HEK293 (cell line): ENCODE measurements around the gene GNMT.

Experiments used
- CTCF ChIA-PET: fragments of 350-600 bp; formaldehyde crosslinking; extraction: SDS; loops from one replicate; lab custom pipeline; 2021; ENCODE audit warnings: antibody characterized with exemption; lab: Yijun Ruan, JAX
- POLR2A ChIA-PET: fragments of 300-600 bp; formaldehyde crosslinking; extraction: SDS; loops from one replicate; lab custom pipeline; 2020; ENCODE audit warnings: antibody characterized with exemption, inconsistent platforms; lab: Yijun Ruan, JAX
- H3K27ac ChIP-seq: fragments of 200-500 bp; sonication (Bioruptor generic); 2 replicates; pipeline ENCODE4 v1.5.1; 2014; ENCODE audit warnings: low read depth, low read length, control low read depth, inconsistent platforms; ENCODE audit errors: extremely low read depth
- H3K36me3 ChIP-seq, 2 experiments: fragments of 200-500 bp in 1 of 2; sonication (Bioruptor generic) in 1 of 2; 1 replicate in 1 of 2; 2 replicates in 1 of 2; pipeline ENCODE4 v1.5.1; 2014 to 2017; ENCODE audit warnings: inconsistent platforms in 2 of 2, low read length in 2 of 2; ENCODE audit not compliant: control insufficient read depth in 2 of 2, insufficient read depth in 1 of 2
- H3K4me1 ChIP-seq: fragments of 200-500 bp; sonication (Bioruptor generic); 2 replicates; pipeline ENCODE4 v1.5.1; 2014; ENCODE audit warnings: mild to moderate bottlenecking, low read length, inconsistent platforms; ENCODE audit not compliant: control insufficient read depth, insufficient read depth
- H3K4me3 ChIP-seq: 2 replicates; pipeline ENCODE4 v1.5.1; 2011; ENCODE audit warnings: low read depth, mild to moderate bottlenecking, control low read depth, low read length, moderate library complexity
- H3K9me3 ChIP-seq: fragments of 200-500 bp; sonication (Bioruptor generic); 2 replicates; pipeline ENCODE4 v1.5.1; 2014; ENCODE audit warnings: low read depth, low read length, inconsistent platforms; ENCODE audit not compliant: control insufficient read depth, insufficient read depth
- FEZF1 ChIP-seq: fragments of 450-650 bp; formaldehyde crosslinking; IDR thresholded peaks from 2 replicates; pipeline ENCODE4 v1.5.1; 2016; ENCODE audit warnings: missing biosample characterization, missing genetic modification characterization
- HOXA7 ChIP-seq: sonication (generic); formaldehyde crosslinking; IDR thresholded peaks from 2 replicates; pipeline ENCODE4 v1.8.1; 2022; ENCODE audit warnings: missing genetic modification reagents, borderline replicate concordance
- MZF1 ChIP-seq: fragments of 450-650 bp; formaldehyde crosslinking; IDR thresholded peaks from 2 replicates; pipeline ENCODE4 v1.5.1; 2017; ENCODE audit warnings: missing biosample characterization, missing genetic modification characterization, borderline replicate concordance
- ZBTB48 ChIP-seq: fragments of 450-650 bp; formaldehyde crosslinking; IDR thresholded peaks from 2 replicates; pipeline ENCODE4 v1.5.1; 2016; ENCODE audit warnings: missing biosample characterization, missing genetic modification characterization
- ZFP3 ChIP-seq: fragments of 450-650 bp; formaldehyde crosslinking; IDR thresholded peaks from 2 replicates; pipeline ENCODE4 v1.5.1; 2016; ENCODE audit warnings: low read depth, missing biosample characterization, missing genetic modification characterization
- ZNF146 ChIP-seq: fragments of 450-650 bp; formaldehyde crosslinking; IDR thresholded peaks from 2 replicates; pipeline ENCODE4 v1.5.1; 2016; ENCODE audit warnings: missing biosample characterization, missing genetic modification characterization
- ZNF311 ChIP-seq: fragments of 450-650 bp; formaldehyde crosslinking; IDR thresholded peaks from 2 replicates; pipeline ENCODE4 v1.5.1; 2017; ENCODE audit warnings: missing biosample characterization, missing genetic modification characterization, borderline replicate concordance
- ZNF341 ChIP-seq: fragments of 450-650 bp; formaldehyde crosslinking; IDR thresholded peaks from 2 replicates; pipeline ENCODE4; 2016; ENCODE audit warnings: low read depth, missing biosample characterization, missing genetic modification characterization
- ZNF394 ChIP-seq: fragments of 450-650 bp; formaldehyde crosslinking; IDR thresholded peaks from 2 replicates; pipeline ENCODE4 v1.5.1; 2016; ENCODE audit warnings: missing biosample characterization, missing genetic modification characterization, mild to moderate bottlenecking, moderate library complexity, borderline replicate concordance
- ZNF514 ChIP-seq: fragments of 450-650 bp; formaldehyde crosslinking; IDR thresholded peaks from 2 replicates; pipeline ENCODE4 v1.5.1; 2016; ENCODE audit warnings: missing biosample characterization, missing genetic modification characterization
- ZNF777 ChIP-seq: fragments of 450-650 bp; formaldehyde crosslinking; IDR thresholded peaks from 2 replicates; pipeline ENCODE4 v1.5.1; 2017; ENCODE audit warnings: missing biosample characterization, missing genetic modification characterization, borderline replicate concordance
- ZSCAN30 ChIP-seq: fragments of 450-650 bp; IDR thresholded peaks from 2 replicates; pipeline ENCODE4 v1.5.1; 2018; ENCODE audit warnings: missing biosample characterization, mild to moderate bottlenecking, missing genetic modification characterization, moderate library complexity
- TF ChIP-seq, protein P1 (sequence below): fragments of 450-650 bp; formaldehyde crosslinking; IDR thresholded peaks from 2 replicates; pipeline ENCODE4 v1.5.1; 2016; ENCODE audit warnings: missing biosample characterization, missing genetic modification characterization
- TF ChIP-seq, protein P2 (sequence below): fragments of 450-650 bp; formaldehyde crosslinking; IDR thresholded peaks from 2 replicates; pipeline ENCODE4 v1.5.1; 2016; ENCODE audit warnings: missing biosample characterization, missing genetic modification characterization
- TF ChIP-seq, protein P3 (sequence below): fragments of 450-650 bp; IDR thresholded peaks from 2 replicates; pipeline ENCODE4 v1.5.1; 2018; ENCODE audit warnings: missing biosample characterization, mild to moderate bottlenecking, missing genetic modification characterization
- TF ChIP-seq, protein P4 (sequence below): fragments of 450-650 bp; formaldehyde crosslinking; IDR thresholded peaks from 2 replicates; pipeline ENCODE4 v1.5.1; 2016; ENCODE audit warnings: missing biosample characterization, missing genetic modification characterization
- TF ChIP-seq, protein P5 (sequence below): fragments of 450-650 bp; formaldehyde crosslinking; IDR thresholded peaks from 2 replicates; pipeline ENCODE4 v1.5.1; 2016; ENCODE audit warnings: missing biosample characterization, missing genetic modification characterization
- TF ChIP-seq, protein P6 (sequence below): fragments of 450-650 bp; formaldehyde crosslinking; IDR thresholded peaks from 2 replicates; pipeline ENCODE4 v1.5.1; 2016; ENCODE audit warnings: missing biosample characterization, missing genetic modification characterization

GNMT gene

DNA sequence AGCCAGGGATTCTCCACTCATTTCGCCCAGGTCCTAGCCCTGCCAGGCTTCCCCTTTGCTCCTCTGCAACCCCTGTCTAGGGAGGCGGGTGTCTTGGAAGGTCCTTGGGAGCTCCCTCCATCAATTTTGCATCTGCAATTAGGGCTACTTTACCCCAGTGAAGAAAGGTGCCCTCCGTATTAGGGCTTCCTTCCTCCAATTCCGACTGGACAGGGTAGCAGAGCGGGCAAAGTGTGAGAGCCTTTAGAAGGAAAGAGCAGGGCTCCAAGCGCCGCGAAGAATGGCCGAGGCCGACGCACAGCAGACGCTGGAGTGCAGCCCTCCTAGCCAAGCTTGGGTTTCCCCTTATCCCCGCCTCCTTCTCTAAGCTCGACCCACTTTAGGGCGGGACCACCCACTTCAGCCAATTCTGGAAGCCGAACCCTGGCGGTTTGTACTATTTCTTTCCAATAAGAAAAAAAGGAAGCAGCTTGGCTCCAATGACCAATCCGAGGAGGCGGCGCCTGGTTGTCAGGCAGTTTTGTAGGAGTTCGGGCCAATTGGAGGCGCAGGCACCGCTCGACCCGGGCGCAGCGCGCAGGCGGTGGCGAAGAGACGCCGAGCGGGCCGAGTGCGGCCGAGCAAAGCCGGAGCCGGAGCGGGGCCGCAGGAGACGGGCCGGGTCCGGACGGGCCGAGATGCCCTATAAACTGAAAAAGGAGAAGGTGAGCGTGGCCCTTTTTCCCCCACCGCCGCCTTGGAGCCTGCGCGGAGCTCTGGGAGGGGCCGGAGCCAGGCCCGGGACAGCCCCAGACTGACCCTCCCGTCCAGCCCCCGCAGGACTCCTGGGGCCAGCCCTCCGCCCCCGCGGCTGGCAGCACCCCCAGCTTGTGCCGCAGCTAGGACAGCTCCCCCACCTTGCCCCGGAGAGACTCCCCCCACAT is 23.7 kb downstream of the GNMT start, which contains the start of gene PPP2R5D (continued):
- TF ChIP-seq ZNF146 (tag by site-specific recombination) = no peak
- TF ChIP-seq, protein P1, sequence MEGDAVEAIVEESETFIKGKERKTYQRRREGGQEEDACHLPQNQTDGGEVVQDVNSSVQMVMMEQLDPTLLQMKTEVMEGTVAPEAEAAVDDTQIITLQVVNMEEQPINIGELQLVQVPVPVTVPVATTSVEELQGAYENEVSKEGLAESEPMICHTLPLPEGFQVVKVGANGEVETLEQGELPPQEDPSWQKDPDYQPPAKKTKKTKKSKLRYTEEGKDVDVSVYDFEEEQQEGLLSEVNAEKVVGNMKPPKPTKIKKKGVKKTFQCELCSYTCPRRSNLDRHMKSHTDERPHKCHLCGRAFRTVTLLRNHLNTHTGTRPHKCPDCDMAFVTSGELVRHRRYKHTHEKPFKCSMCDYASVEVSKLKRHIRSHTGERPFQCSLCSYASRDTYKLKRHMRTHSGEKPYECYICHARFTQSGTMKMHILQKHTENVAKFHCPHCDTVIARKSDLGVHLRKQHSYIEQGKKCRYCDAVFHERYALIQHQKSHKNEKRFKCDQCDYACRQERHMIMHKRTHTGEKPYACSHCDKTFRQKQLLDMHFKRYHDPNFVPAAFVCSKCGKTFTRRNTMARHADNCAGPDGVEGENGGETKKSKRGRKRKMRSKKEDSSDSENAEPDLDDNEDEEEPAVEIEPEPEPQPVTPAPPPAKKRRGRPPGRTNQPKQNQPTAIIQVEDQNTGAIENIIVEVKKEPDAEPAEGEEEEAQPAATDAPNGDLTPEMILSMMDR = no peak
- TF ChIP-seq, protein P2, sequence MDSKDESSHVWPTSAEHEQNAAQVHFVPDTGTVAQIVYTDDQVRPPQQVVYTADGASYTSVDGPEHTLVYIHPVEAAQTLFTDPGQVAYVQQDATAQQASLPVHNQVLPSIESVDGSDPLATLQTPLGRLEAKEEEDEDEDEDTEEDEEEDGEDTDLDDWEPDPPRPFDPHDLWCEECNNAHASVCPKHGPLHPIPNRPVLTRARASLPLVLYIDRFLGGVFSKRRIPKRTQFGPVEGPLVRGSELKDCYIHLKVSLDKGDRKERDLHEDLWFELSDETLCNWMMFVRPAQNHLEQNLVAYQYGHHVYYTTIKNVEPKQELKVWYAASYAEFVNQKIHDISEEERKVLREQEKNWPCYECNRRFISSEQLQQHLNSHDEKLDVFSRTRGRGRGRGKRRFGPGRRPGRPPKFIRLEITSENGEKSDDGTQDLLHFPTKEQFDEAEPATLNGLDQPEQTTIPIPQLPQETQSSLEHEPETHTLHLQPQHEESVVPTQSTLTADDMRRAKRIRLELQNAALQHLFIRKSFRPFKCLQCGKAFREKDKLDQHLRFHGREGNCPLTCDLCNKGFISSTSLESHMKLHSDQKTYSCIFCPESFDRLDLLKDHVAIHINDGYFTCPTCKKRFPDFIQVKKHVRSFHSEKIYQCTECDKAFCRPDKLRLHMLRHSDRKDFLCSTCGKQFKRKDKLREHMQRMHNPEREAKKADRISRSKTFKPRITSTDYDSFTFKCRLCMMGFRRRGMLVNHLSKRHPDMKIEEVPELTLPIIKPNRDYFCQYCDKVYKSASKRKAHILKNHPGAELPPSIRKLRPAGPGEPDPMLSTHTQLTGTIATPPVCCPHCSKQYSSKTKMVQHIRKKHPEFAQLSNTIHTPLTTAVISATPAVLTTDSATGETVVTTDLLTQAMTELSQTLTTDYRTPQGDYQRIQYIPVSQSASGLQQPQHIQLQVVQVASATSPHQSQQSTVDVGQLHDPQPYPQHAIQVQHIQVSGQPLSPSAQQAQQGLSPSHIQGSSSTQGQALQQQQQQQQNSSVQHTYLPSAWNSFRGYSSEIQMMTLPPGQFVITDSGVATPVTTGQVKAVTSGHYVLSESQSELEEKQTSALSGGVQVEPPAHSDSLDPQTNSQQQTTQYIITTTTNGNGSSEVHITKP = peak; percentile 58; the same call in 1 of the 2 replicates

DNA sequence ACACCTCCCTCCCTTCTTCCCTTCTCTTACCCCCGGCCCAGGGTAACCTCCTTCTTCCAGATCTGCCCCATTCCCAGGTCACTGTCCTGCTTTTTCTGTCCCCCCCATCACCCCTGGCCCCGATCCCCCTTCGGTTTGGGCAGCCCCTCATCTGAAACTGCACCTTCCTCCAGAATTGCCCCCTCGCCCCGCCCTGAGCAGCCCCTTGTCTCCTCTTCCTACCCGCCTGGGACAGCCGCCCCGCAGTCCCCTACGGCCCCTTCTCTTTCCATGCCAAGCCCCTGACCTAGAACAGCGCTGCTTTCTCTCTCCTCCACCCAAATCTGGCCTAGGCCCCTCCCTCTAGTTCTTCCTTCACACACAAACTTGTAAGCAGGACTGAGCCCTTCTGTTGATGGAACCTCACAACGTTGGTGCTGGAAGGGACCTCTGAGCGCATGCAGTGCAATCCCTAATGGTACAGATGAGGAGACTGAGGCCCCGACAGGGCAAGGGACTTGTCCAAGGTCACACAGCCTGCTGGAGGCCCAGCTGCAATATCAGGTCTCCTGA is 24.4 kb downstream of the GNMT start:
- CTCF ChIA-PET = interaction anchor here (0.7 to 1.5 kb wide), 5 partner anchors 11 to 1280 kb away, joined by 3 to 5 read pairs (median 3); no protein-coding TSS in a partner anchor
- Histone ChIP-seq H3K4me3 (peak overlapping the region; percentile 83), H3K4me1 (no peaks in the 10 kb centered on the region), H3K27ac (peak overlapping the region; percentile 53; the same call in 1 of the 2 replicates), H3K9me3 (no peaks in the 10 kb centered on the region), H3K36me3 (peaks cover 0 to 35% of the 10 kb centered on the region in 2 experiments; a peak in 2 of 3 replicates)
- TF ChIP-seq ZNF777 (no peak), ZNF341 (tag by site-specific recombination) (0 out of 2 replicates have a peak, but pooled peaks have one; percentile 27), FEZF1 (tag by site-specific recombination) (no peak), HOXA7 (CRISPR knock-in tag) (no peak), ZNF311 (no peak), ZSCAN30 (tag by site-specific recombination) (0 out of 2 replicates have a peak, but pooled peaks have one; percentile 32), MZF1 (no peak), ZNF394 (no peak), ZNF514 (tag by site-specific recombination) (no peak), ZBTB48 (tag by site-specific recombination) (peak; percentile 7; the same call in 1 of the 2 replicates), ZFP3 (no peak)
- TF ChIP-seq, protein P3, sequence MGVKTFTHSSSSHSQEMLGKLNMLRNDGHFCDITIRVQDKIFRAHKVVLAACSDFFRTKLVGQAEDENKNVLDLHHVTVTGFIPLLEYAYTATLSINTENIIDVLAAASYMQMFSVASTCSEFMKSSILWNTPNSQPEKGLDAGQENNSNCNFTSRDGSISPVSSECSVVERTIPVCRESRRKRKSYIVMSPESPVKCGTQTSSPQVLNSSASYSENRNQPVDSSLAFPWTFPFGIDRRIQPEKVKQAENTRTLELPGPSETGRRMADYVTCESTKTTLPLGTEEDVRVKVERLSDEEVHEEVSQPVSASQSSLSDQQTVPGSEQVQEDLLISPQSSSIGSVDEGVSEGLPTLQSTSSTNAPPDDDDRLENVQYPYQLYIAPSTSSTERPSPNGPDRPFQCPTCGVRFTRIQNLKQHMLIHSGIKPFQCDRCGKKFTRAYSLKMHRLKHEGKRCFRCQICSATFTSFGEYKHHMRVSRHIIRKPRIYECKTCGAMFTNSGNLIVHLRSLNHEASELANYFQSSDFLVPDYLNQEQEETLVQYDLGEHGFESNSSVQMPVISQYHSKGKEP = no peak
- TF ChIP-seq, protein P4, sequence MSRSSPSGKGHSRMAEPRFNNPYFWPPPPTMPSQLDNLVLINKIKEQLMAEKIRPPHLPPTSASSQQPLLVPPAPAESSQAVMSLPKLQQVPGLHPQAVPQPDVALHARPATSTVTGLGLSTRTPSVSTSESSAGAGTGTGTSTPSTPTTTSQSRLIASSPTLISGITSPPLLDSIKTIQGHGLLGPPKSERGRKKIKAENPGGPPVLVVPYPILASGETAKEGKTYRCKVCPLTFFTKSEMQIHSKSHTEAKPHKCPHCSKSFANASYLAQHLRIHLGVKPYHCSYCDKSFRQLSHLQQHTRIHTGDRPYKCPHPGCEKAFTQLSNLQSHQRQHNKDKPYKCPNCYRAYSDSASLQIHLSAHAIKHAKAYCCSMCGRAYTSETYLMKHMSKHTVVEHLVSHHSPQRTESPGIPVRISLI = no peak
- TF ChIP-seq, protein P5, sequence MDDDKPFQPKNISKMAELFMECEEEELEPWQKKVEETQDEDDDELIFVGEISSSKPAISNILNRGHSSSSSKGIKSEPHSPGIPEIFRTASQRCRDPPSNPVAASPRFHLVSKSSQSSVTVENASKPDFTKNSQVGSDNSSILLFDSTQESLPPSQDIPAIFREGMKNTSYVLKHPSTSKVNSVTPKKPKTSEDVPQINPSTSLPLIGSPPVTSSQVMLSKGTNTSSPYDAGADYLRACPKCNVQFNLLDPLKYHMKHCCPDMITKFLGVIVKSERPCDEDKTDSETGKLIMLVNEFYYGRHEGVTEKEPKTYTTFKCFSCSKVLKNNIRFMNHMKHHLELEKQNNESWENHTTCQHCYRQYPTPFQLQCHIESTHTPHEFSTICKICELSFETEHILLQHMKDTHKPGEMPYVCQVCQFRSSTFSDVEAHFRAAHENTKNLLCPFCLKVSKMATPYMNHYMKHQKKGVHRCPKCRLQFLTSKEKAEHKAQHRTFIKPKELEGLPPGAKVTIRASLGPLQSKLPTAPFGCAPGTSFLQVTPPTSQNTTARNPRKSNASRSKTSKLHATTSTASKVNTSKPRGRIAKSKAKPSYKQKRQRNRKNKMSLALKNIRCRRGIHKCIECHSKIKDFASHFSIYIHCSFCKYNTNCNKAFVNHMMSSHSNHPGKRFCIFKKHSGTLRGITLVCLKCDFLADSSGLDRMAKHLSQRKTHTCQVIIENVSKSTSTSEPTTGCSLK (tag by site-specific recombination) = no peak
- TF ChIP-seq, protein P6, sequence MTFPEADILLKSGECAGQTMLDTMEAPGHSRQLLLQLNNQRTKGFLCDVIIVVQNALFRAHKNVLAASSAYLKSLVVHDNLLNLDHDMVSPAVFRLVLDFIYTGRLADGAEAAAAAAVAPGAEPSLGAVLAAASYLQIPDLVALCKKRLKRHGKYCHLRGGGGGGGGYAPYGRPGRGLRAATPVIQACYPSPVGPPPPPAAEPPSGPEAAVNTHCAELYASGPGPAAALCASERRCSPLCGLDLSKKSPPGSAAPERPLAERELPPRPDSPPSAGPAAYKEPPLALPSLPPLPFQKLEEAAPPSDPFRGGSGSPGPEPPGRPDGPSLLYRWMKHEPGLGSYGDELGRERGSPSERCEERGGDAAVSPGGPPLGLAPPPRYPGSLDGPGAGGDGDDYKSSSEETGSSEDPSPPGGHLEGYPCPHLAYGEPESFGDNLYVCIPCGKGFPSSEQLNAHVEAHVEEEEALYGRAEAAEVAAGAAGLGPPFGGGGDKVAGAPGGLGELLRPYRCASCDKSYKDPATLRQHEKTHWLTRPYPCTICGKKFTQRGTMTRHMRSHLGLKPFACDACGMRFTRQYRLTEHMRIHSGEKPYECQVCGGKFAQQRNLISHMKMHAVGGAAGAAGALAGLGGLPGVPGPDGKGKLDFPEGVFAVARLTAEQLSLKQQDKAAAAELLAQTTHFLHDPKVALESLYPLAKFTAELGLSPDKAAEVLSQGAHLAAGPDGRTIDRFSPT (tag by site-specific recombination) = no peak
- POLR2A ChIA-PET = interaction anchor here (0.7 to 2.0 kb wide), 18 partner anchors 10 to 197 kb away, joined by 3 to 56 read pairs (median 11); partner anchors contain the start of genes CNPY3, CUL7, CUL9 and GNMT
